Gastroesophageal sphincter (tissue), 4 donors: Measurements from ENCODE around the gene ZNF189. TPM values are rescaled to one million over a fixed set of nuclear protein-coding genes. Genes with fewer than 3 reads are reported as not detected.

Experiments used
- ATAC-seq: fragments of 150-250 bp; one replicate; pipeline ENCODE4 v1.9.1; 2016; ENCODE audit warnings: mild to moderate bottlenecking, moderate library complexity
- H3K27ac ChIP-seq, 4 donors: fragments of 200-600 bp; sonication (generic) in 3 of 4; 1 replicate in 3 of 4; 2 replicates in 1 of 4; pipeline ENCODE4 v1.5.1; 2016 to 2019
- H3K27me3 ChIP-seq: fragments of 200-600 bp; sonication (generic); one replicate; pipeline ENCODE4 v1.5.1; 2019
- H3K36me3 ChIP-seq, 2 donors: fragments of 200-600 bp; sonication (generic); one replicate each; pipeline ENCODE4 v1.5.1; 2019; ENCODE audit warnings: control low read depth in 1 of 2
- H3K4me1 ChIP-seq, 3 donors: fragments of 200-600 bp; sonication (generic); 1 replicate in 2 of 3; 2 replicates in 1 of 3; pipeline ENCODE4 v1.5.1; 2016 to 2019; ENCODE audit warnings: control low read depth in 2 of 3
- H3K4me3 ChIP-seq, 2 donors: fragments of 200-600 bp; sonication (generic); one replicate each; pipeline ENCODE4 v1.5.1; 2019; ENCODE audit warnings: mild to moderate bottlenecking in 1 of 2, moderate library complexity in 1 of 2
- H3K9me3 ChIP-seq, 3 donors: fragments of 200-600 bp; sonication (generic); one replicate each; pipeline ENCODE4 v1.5.1; 2017 to 2019; ENCODE audit warnings: control low read depth in 2 of 3
- CTCF ChIP-seq, 4 experiments: fragments of 200-600 bp in 2 of 4; fragments of 450-650 bp in 2 of 4; sonication (generic) in 1 of 4; IDR thresholded peaks; one replicate each; pipeline ENCODE4 v1.5.1; 2017 to 2019; ENCODE audit warnings: antibody characterized with exemption in 4 of 4, mild to moderate bottlenecking in 2 of 4, moderate library complexity in 2 of 4
- EP300 ChIP-seq: sonication (generic); formaldehyde crosslinking; IDR thresholded peaks from one replicate; pipeline ENCODE4 v1.6.1; 2017; ENCODE audit warnings: antibody characterized with exemption, mild to moderate bottlenecking
- POLR2A ChIP-seq, 2 donors: fragments of 450-650 bp; IDR thresholded peaks; one replicate each; pipeline ENCODE4 v1.6.1; 2017; ENCODE audit warnings: antibody characterized with exemption in 2 of 2, mild to moderate bottlenecking in 2 of 2, moderate library complexity in 1 of 2
- POLR2AphosphoS5 ChIP-seq: sonication (generic); formaldehyde crosslinking; IDR thresholded peaks from one replicate; pipeline ENCODE4 v1.6.1; 2017; ENCODE audit warnings: antibody characterized with exemption
- WGBS, 2 donors: methylation state at CpG; one replicate each; pipeline ENCODE4 v1.1.5; 2018; ENCODE audit warnings: low coverage in 1 of 2; 5-methylcytosine and 5-hydroxymethylcytosine counted together
- total RNA-seq, 4 donors: library from RNA; depleted of rRNA; stranded (reverse); fragments of >200 nt; gene quantifications; one replicate each; pipeline ENCODE4 v1.1.0, GENCODE V29; 2016

ZNF189 gene
- total RNA-seq, 4 donors from 2014 or later = 19.0 to 21.9 (median 20.5) TPM

- H3K4me1 ChIP-seq = peaks cover 8 to 54% (median 10%) of the 10 kb centered on the region in 3 donors
- WGBS, 2 donors = 10 to 14% methylated on average over 2 of the region's 2 CpGs
- no peaks in the 10 kb centered on the region for H3K27me3 ChIP-seq
- H3K27ac ChIP-seq = peak overlapping the region in 3 of 4 donors; percentile 85 to 92 (median 90)
- peaks cover 0 to 22% (median 0%) of the 10 kb centered on the region in 3 donors for H3K9me3 ChIP-seq
- ATAC-seq = no peak
- peak overlapping the region; percentile 56 to 69 for H3K4me3 ChIP-seq
- peaks cover 10 to 47% of the 10 kb centered on the region in 2 donors for H3K36me3 ChIP-seq
- no peak for TF ChIP-seq CTCF (IDR thresholded peaks at IDR 0.05)
- no peak for TF ChIP-seq POLR2AphosphoS5
- no peak for TF ChIP-seq POLR2A (IDR thresholded peaks at IDR 0.05)
- no peak for TF ChIP-seq EP300
Observed at GRCh38 chr9:101399643-101399970, 956 bp downstream of the ZNF189 start.

GRCh38 chr9:101400120-101400519 lies 1.5 kb downstream of the ZNF189 start:
- H3K9me3 ChIP-seq = peaks cover 0 to 27% (median 0%) of the 10 kb centered on the region in 3 donors
- 26 to 43% methylated on average over 4 to 5 of the region's 5 CpGs for WGBS, 2 donors
- no peaks in the 10 kb centered on the region for H3K27me3 ChIP-seq
- H3K4me1 ChIP-seq = peaks cover 8 to 53% (median 10%) of the 10 kb centered on the region in 3 donors
- TF ChIP-seq POLR2AphosphoS5 (no peak), POLR2A (IDR thresholded peaks at IDR 0.05) (no peak), EP300 (no peak), CTCF (IDR thresholded peaks at IDR 0.05) (no peak)
- peak overlapping the region in 1 of 2 donors; percentile 69 for H3K4me3 ChIP-seq
- ATAC-seq = no peak
- H3K27ac ChIP-seq = peak overlapping the region in 1 of 4 donors; percentile 92
- H3K36me3 ChIP-seq = peaks cover 12 to 52% of the 10 kb centered on the region in 2 donors

- H3K27ac ChIP-seq = no peak overlapping the region
- H3K36me3 ChIP-seq = peaks cover 34 to 88% of the 10 kb centered on the region in 2 donors
- no peaks in the 10 kb centered on the region for H3K27me3 ChIP-seq
- no peak overlapping the region for H3K4me3 ChIP-seq
- TF ChIP-seq POLR2AphosphoS5 = no peak
- TF ChIP-seq CTCF (IDR thresholded peaks at IDR 0.05) = no peak
- TF ChIP-seq EP300 = no peak
- no peak for TF ChIP-seq POLR2A (IDR thresholded peaks at IDR 0.05)
- WGBS, 2 donors = 87 to 95% methylated on average over 5 to 9 of the region's 9 CpGs
- H3K4me1 ChIP-seq = peaks cover 8 to 26% (median 10%) of the 10 kb centered on the region in 3 donors
- no peak for ATAC-seq
- peaks cover 9 to 63% (median 15%) of the 10 kb centered on the region in 3 donors for H3K9me3 ChIP-seq
Observed at GRCh38 chr9:101403516-101404285, 5.0 kb downstream of the ZNF189 start.

GRCh38 chr9:101408374-101409078 lies 9.9 kb downstream of the ZNF189 start:
- no peaks in the 10 kb centered on the region for H3K4me1 ChIP-seq
- ATAC-seq = no peak
- H3K9me3 ChIP-seq = peaks cover 11 to 100% (median 32%) of the 10 kb centered on the region in 3 donors
- H3K27ac ChIP-seq = no peak overlapping the region
- H3K4me3 ChIP-seq = no peak overlapping the region
- H3K36me3 ChIP-seq = peaks cover 36 to 69% of the 10 kb centered on the region in 2 donors
- TF ChIP-seq CTCF (IDR thresholded peaks at IDR 0.05) = no peak
- no peak for TF ChIP-seq POLR2AphosphoS5
- TF ChIP-seq EP300 = no peak
- TF ChIP-seq POLR2A (IDR thresholded peaks at IDR 0.05) = no peak
- no peaks in the 10 kb centered on the region for H3K27me3 ChIP-seq
- WGBS, 2 donors = 94 to 100% methylated on average over 5 of the region's 5 CpGs
